ENCODE measurements around the gene SNAP25. TPM values are rescaled to one million over a fixed set of nuclear protein-coding genes. Genes with fewer than 3 reads are reported as not detected.

Gene SNAP25
- total RNA-seq, 1 donor from 2014 or later = 4.2 TPM

GRCh38 chr20:10216146-10216791, 2.4 kb upstream of the SNAP25 start:
- Histone ChIP-seq H3K4me3 (ENCODE audit: low read length in 3 of 3) (no peak overlapping the region), H3K9ac (ENCODE audit: low read depth in 1 of 3, low read length in 3 of 3) (no peak overlapping the region), H3K36me3 (ENCODE audit: control insufficient read depth in 3 of 3, insufficient read depth in 3 of 3, low read length in 3 of 3) (no peaks in the 10 kb centered on the region), H3K4me1 (ENCODE audit: control insufficient read depth in 3 of 3, insufficient read depth in 3 of 3, low read length in 3 of 3) (peaks cover 0 to 5% (median 4%) of the 10 kb centered on the region in 3 donors), H3K9me3 (ENCODE audit: control insufficient read depth in 3 of 3, low read length in 3 of 3) (no peaks in the 10 kb centered on the region), H3K27me3 (ENCODE audit: control insufficient read depth in 3 of 3, insufficient read depth in 3 of 3, low read length in 3 of 3) (peaks cover 15 to 16% (median 15%) of the 10 kb centered on the region in 3 donors), H3K27ac (ENCODE audit: low read depth, low read length) (no peak overlapping the region)

DNA sequence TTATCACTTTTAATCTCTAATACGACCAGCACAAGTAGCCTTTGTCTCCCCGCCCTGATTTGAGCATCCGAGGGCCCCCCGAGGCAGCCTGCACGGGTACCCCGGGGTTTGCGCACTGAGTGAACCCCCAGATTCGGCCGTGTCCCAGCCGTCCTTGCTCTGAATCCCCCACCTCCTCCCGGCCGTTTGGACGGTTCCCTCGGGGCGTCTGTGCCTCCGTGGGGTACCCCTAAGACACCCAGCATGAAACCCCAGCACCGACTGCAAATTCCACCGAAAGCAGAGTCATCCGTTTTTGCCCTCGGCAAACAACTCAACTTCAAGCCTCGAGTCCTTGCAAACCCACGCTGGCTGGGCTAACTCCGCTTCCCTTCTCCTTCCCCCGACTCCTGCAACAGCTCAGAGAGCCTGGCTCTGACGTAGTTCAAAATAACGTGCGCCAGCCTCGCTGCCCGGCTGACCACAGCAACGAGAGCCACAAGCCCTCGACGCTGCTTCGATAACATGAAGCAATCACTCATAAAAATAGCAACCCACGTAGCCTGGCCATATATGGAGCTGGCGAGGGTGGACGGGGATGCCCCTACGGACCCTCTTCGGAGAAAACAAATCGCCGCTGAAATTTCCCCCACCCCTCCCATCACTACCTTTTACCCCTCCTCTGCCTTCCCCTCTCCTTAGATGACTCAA, 764 bp upstream of the SNAP25 start:
- no peak overlapping the region for H3K4me3 ChIP-seq (ENCODE audit: low read length in 3 of 3)
- no peaks in the 10 kb centered on the region for H3K9me3 ChIP-seq (ENCODE audit: control insufficient read depth in 3 of 3, low read length in 3 of 3)
- H3K36me3 ChIP-seq (ENCODE audit: control insufficient read depth in 3 of 3, insufficient read depth in 3 of 3, low read length in 3 of 3) = no peaks in the 10 kb centered on the region
- H3K27me3 ChIP-seq (ENCODE audit: control insufficient read depth in 3 of 3, insufficient read depth in 3 of 3, low read length in 3 of 3) = peaks cover 15 to 23% (median 15%) of the 10 kb centered on the region in 3 donors
- H3K4me1 ChIP-seq (ENCODE audit: control insufficient read depth in 3 of 3, insufficient read depth in 3 of 3, low read length in 3 of 3) = peaks cover 0 to 5% (median 4%) of the 10 kb centered on the region in 3 donors
- H3K27ac ChIP-seq (ENCODE audit: low read depth, low read length) = no peak overlapping the region
- H3K9ac ChIP-seq (ENCODE audit: low read depth in 1 of 3, low read length in 3 of 3) = no peak overlapping the region

- H3K9ac ChIP-seq (ENCODE audit: low read depth in 1 of 3, low read length in 3 of 3) = no peak overlapping the region
- no peak overlapping the region for H3K4me3 ChIP-seq (ENCODE audit: low read length in 3 of 3)
- H3K27ac ChIP-seq (ENCODE audit: low read depth, low read length) = no peak overlapping the region
- H3K4me1 ChIP-seq (ENCODE audit: control insufficient read depth in 3 of 3, insufficient read depth in 3 of 3, low read length in 3 of 3) = peaks cover 0 to 5% (median 4%) of the 10 kb centered on the region in 3 donors
- no peaks in the 10 kb centered on the region for H3K36me3 ChIP-seq (ENCODE audit: control insufficient read depth in 3 of 3, insufficient read depth in 3 of 3, low read length in 3 of 3)
- H3K27me3 ChIP-seq (ENCODE audit: control insufficient read depth in 3 of 3, insufficient read depth in 3 of 3, low read length in 3 of 3) = peaks cover 15 to 18% (median 15%) of the 10 kb centered on the region in 3 donors
- no peaks in the 10 kb centered on the region for H3K9me3 ChIP-seq (ENCODE audit: control insufficient read depth in 3 of 3, low read length in 3 of 3)
Measured at GRCh38 chr20:10219452-10219791, 792 bp downstream of the SNAP25 start.

GRCh38 chr20:10219993-10220750, 1.5 kb downstream of the SNAP25 start:
- Histone ChIP-seq H3K27ac (ENCODE audit: low read depth, low read length) (no peak overlapping the region), H3K4me3 (ENCODE audit: low read length in 3 of 3) (no peak overlapping the region), H3K27me3 (ENCODE audit: control insufficient read depth in 3 of 3, insufficient read depth in 3 of 3, low read length in 3 of 3) (peaks cover 12 to 18% (median 15%) of the 10 kb centered on the region in 3 donors), H3K9ac (ENCODE audit: low read depth in 1 of 3, low read length in 3 of 3) (no peak overlapping the region), H3K9me3 (ENCODE audit: control insufficient read depth in 3 of 3, low read length in 3 of 3) (no peaks in the 10 kb centered on the region), H3K36me3 (ENCODE audit: control insufficient read depth in 3 of 3, insufficient read depth in 3 of 3, low read length in 3 of 3) (no peaks in the 10 kb centered on the region), H3K4me1 (ENCODE audit: control insufficient read depth in 3 of 3, insufficient read depth in 3 of 3, low read length in 3 of 3) (peaks cover 0 to 5% (median 4%) of the 10 kb centered on the region in 3 donors)

- Histone ChIP-seq H3K9me3 (ENCODE audit: control insufficient read depth in 3 of 3, low read length in 3 of 3) (no peaks in the 10 kb centered on the region), H3K27ac (ENCODE audit: low read depth, low read length) (no peak overlapping the region), H3K36me3 (ENCODE audit: control insufficient read depth in 3 of 3, insufficient read depth in 3 of 3, low read length in 3 of 3) (no peaks in the 10 kb centered on the region), H3K27me3 (ENCODE audit: control insufficient read depth in 3 of 3, insufficient read depth in 3 of 3, low read length in 3 of 3) (peaks cover 11 to 18% (median 13%) of the 10 kb centered on the region in 3 donors), H3K4me1 (ENCODE audit: control insufficient read depth in 3 of 3, insufficient read depth in 3 of 3, low read length in 3 of 3) (peaks cover 0 to 5% (median 4%) of the 10 kb centered on the region in 3 donors), H3K4me3 (ENCODE audit: low read length in 3 of 3) (no peak overlapping the region), H3K9ac (ENCODE audit: low read depth in 1 of 3, low read length in 3 of 3) (no peak overlapping the region)
Measured at GRCh38 chr20:10221021-10221420, 2.4 kb downstream of the SNAP25 start.

GRCh38 chr20:10225439-10226060, 6.9 kb downstream of the SNAP25 start:
- no peaks in the 10 kb centered on the region for H3K36me3 ChIP-seq (ENCODE audit: control insufficient read depth in 3 of 3, insufficient read depth in 3 of 3, low read length in 3 of 3)
- no peaks in the 10 kb centered on the region for H3K4me1 ChIP-seq (ENCODE audit: control insufficient read depth in 3 of 3, insufficient read depth in 3 of 3, low read length in 3 of 3)
- no peak overlapping the region for H3K4me3 ChIP-seq (ENCODE audit: low read length in 3 of 3)
- no peaks in the 10 kb centered on the region for H3K9me3 ChIP-seq (ENCODE audit: control insufficient read depth in 3 of 3, low read length in 3 of 3)
- no peak overlapping the region for H3K9ac ChIP-seq (ENCODE audit: low read depth in 1 of 3, low read length in 3 of 3)
- peaks cover 0 to 6% (median 0%) of the 10 kb centered on the region in 3 donors for H3K27me3 ChIP-seq (ENCODE audit: control insufficient read depth in 3 of 3, insufficient read depth in 3 of 3, low read length in 3 of 3)
- no peak overlapping the region for H3K27ac ChIP-seq (ENCODE audit: low read depth, low read length)

- H3K9ac ChIP-seq (ENCODE audit: low read depth in 1 of 3, low read length in 3 of 3) = no peak overlapping the region
- no peak overlapping the region for H3K4me3 ChIP-seq (ENCODE audit: low read length in 3 of 3)
- no peak overlapping the region for H3K27ac ChIP-seq (ENCODE audit: low read depth, low read length)
- H3K27me3 ChIP-seq (ENCODE audit: control insufficient read depth in 3 of 3, insufficient read depth in 3 of 3, low read length in 3 of 3) = no peaks in the 10 kb centered on the region
- no peaks in the 10 kb centered on the region for H3K36me3 ChIP-seq (ENCODE audit: control insufficient read depth in 3 of 3, insufficient read depth in 3 of 3, low read length in 3 of 3)
- H3K4me1 ChIP-seq (ENCODE audit: control insufficient read depth in 3 of 3, insufficient read depth in 3 of 3, low read length in 3 of 3) = no peaks in the 10 kb centered on the region
- H3K9me3 ChIP-seq (ENCODE audit: control insufficient read depth in 3 of 3, low read length in 3 of 3) = no peaks in the 10 kb centered on the region
Measured at GRCh38 chr20:10228330-10228729, 9.7 kb downstream of the SNAP25 start.

GRCh38 chr20:10231290-10231689, 12.7 kb downstream of the SNAP25 start:
- Histone ChIP-seq H3K4me3 (ENCODE audit: low read length in 3 of 3) (no peak overlapping the region), H3K27me3 (ENCODE audit: control insufficient read depth in 3 of 3, insufficient read depth in 3 of 3, low read length in 3 of 3) (no peaks in the 10 kb centered on the region), H3K4me1 (ENCODE audit: control insufficient read depth in 3 of 3, insufficient read depth in 3 of 3, low read length in 3 of 3) (no peaks in the 10 kb centered on the region), H3K27ac (ENCODE audit: low read depth, low read length) (no peak overlapping the region), H3K36me3 (ENCODE audit: control insufficient read depth in 3 of 3, insufficient read depth in 3 of 3, low read length in 3 of 3) (no peaks in the 10 kb centered on the region), H3K9me3 (ENCODE audit: control insufficient read depth in 3 of 3, low read length in 3 of 3) (no peaks in the 10 kb centered on the region), H3K9ac (ENCODE audit: low read depth in 1 of 3, low read length in 3 of 3) (no peak overlapping the region)

GRCh38 chr20:10236540-10237533, 18.2 kb downstream of the SNAP25 start:
- Histone ChIP-seq H3K9me3 (ENCODE audit: control insufficient read depth in 3 of 3, low read length in 3 of 3) (no peaks in the 10 kb centered on the region), H3K9ac (ENCODE audit: low read depth in 1 of 3, low read length in 3 of 3) (no peak overlapping the region), H3K27ac (ENCODE audit: low read depth, low read length) (no peak overlapping the region), H3K27me3 (ENCODE audit: control insufficient read depth in 3 of 3, insufficient read depth in 3 of 3, low read length in 3 of 3) (no peaks in the 10 kb centered on the region), H3K36me3 (ENCODE audit: control insufficient read depth in 3 of 3, insufficient read depth in 3 of 3, low read length in 3 of 3) (no peaks in the 10 kb centered on the region), H3K4me1 (ENCODE audit: control insufficient read depth in 3 of 3, insufficient read depth in 3 of 3, low read length in 3 of 3) (no peaks in the 10 kb centered on the region), H3K4me3 (ENCODE audit: low read length in 3 of 3) (no peak overlapping the region)

All from skeletal muscle tissue (tissue), 4 donors.